Activated T-helper 17 cell treated with anti-CD3 and anti-CD28 coated beads, Interleukin-2, amount 50 U/mL, for 72 hours (primary cell): Measurements from ENCODE around the gene MGA. TPM values are rescaled to one million over a fixed set of nuclear protein-coding genes. Genes with fewer than 3 reads are reported as not detected.

Experiments
- ATAC-seq: fragments of 150-1000 bp; cut with Tn5 transposase; replicated peaks from 2 replicates; pipeline ENCODE4 v1.10.0; 2021; ENCODE audit warnings: mild to moderate bottlenecking, moderate library complexity
- H3K27ac Mint-ChIP-seq: one replicate; pipeline ENCODE4 v1.8.0; 2022; ENCODE audit warnings: mixed read lengths
- H3K27me3 Mint-ChIP-seq: one replicate; pipeline ENCODE4 v1.8.0; 2022; ENCODE audit warnings: mixed read lengths
- H3K36me3 Mint-ChIP-seq: one replicate; pipeline ENCODE4 v1.8.0; 2022; ENCODE audit warnings: low read depth, mild to moderate bottlenecking, mixed read lengths
- H3K4me1 Mint-ChIP-seq: one replicate; pipeline ENCODE4 v1.8.0; 2022; ENCODE audit warnings: mixed read lengths
- H3K4me3 Mint-ChIP-seq: one replicate; pipeline ENCODE4 v1.8.0; 2022; ENCODE audit warnings: mild to moderate bottlenecking, mixed read lengths
- H3K9me3 Mint-ChIP-seq: one replicate; pipeline ENCODE4 v1.8.0; 2022; ENCODE audit warnings: mixed read lengths
- total RNA-seq, 2 donors: library from RNA; stranded (reverse); gene quantifications; one replicate each; pipeline ENCODE4 v1.2.3, GENCODE V29; 2022

The MGA gene
- total RNA-seq, result 10 to 100 TPM; 36.4 to 36.6 TPM

GRCh38 chr15:41660235-41661077, at the start of gene MGA:
MGA (plus strand) TSS chr15:41660405.
- Mint-ChIP-seq H3K27ac (peak within 1 kb of the TSS; percentile 97), H3K27me3 (no peaks in the 10 kb centered on the region), H3K9me3 (peaks cover 8% of the 10 kb centered on the region), H3K4me1 (peaks cover 15% of the 10 kb centered on the region), H3K36me3 (peaks cover 20% of the 10 kb centered on the region), H3K4me3 (peak within 1 kb of the TSS; percentile 99)
- ATAC-seq, result peak; percentile 90

GRCh38 chr15:41620536-41621199, 39.5 kb upstream of the MGA start:
- Mint-ChIP-seq H3K4me1 (no peaks in the 10 kb centered on the region), H3K27ac (peak overlapping the region; percentile 53), H3K27me3 (no peaks in the 10 kb centered on the region), H3K36me3 (peaks cover 12% of the 10 kb centered on the region), H3K4me3 (peak overlapping the region; percentile 76), H3K9me3 (peaks cover 4% of the 10 kb centered on the region)
- ATAC-seq, result no peak

GRCh38 chr15:41621200-41622193, 38.7 kb upstream of the MGA start:
- ATAC-seq, result peak; percentile 89
- Mint-ChIP-seq H3K9me3 (peaks cover 4% of the 10 kb centered on the region), H3K36me3 (peaks cover 12% of the 10 kb centered on the region), H3K4me1 (no peaks in the 10 kb centered on the region), H3K27me3 (no peaks in the 10 kb centered on the region), H3K4me3 (peak overlapping the region; percentile 76), H3K27ac (peak overlapping the region; percentile 53)

- no peak overlapping the region for H3K27ac Mint-ChIP-seq
Observed at GRCh38 chr15:41622901-41623300, 37.3 kb upstream of the MGA start.

GRCh38 chr15:41627203-41627602, 33.0 kb upstream of the MGA start:
- H3K36me3 Mint-ChIP-seq, result no peaks in the 10 kb centered on the region
- no peak for ATAC-seq
- no peak overlapping the region for H3K27ac Mint-ChIP-seq
- no peak overlapping the region for H3K4me3 Mint-ChIP-seq
- H3K4me1 Mint-ChIP-seq, result no peaks in the 10 kb centered on the region
- no peaks in the 10 kb centered on the region for H3K27me3 Mint-ChIP-seq
- no peaks in the 10 kb centered on the region for H3K9me3 Mint-ChIP-seq

More at GRCh38 chr15:41622901-41623300, 37.3 kb upstream of the MGA start:
- Mint-ChIP-seq H3K36me3 (peaks cover 12% of the 10 kb centered on the region), H3K4me3 (peak overlapping the region; percentile 76), H3K27me3 (no peaks in the 10 kb centered on the region), H3K4me1 (no peaks in the 10 kb centered on the region), H3K9me3 (peaks cover 4% of the 10 kb centered on the region)
- ATAC-seq, result no peak

- H3K9me3 Mint-ChIP-seq, result no peaks in the 10 kb centered on the region
- H3K27ac Mint-ChIP-seq, result no peak overlapping the region
- ATAC-seq, result no peak
- peaks cover 8% of the 10 kb centered on the region for H3K4me1 Mint-ChIP-seq
- no peak overlapping the region for H3K4me3 Mint-ChIP-seq
- H3K27me3 Mint-ChIP-seq, result no peaks in the 10 kb centered on the region
- H3K36me3 Mint-ChIP-seq, result no peaks in the 10 kb centered on the region
Observed at GRCh38 chr15:41629463-41629862, 30.7 kb upstream of the MGA start.

GRCh38 chr15:41629883-41630282, 30.3 kb upstream of the MGA start:
- Mint-ChIP-seq H3K27ac (no peak overlapping the region), H3K9me3 (no peaks in the 10 kb centered on the region), H3K36me3 (no peaks in the 10 kb centered on the region), H3K4me3 (no peak overlapping the region), H3K4me1 (peaks cover 12% of the 10 kb centered on the region), H3K27me3 (no peaks in the 10 kb centered on the region)
- ATAC-seq, result no peak

- no peaks in the 10 kb centered on the region for H3K27me3 Mint-ChIP-seq
- no peak for ATAC-seq
- no peak overlapping the region for H3K27ac Mint-ChIP-seq
- H3K9me3 Mint-ChIP-seq, result no peaks in the 10 kb centered on the region
- no peaks in the 10 kb centered on the region for H3K36me3 Mint-ChIP-seq
- peaks cover 12% of the 10 kb centered on the region for H3K4me1 Mint-ChIP-seq
- H3K4me3 Mint-ChIP-seq, result no peak overlapping the region
Observed at GRCh38 chr15:41630616-41631217, 29.5 kb upstream of the MGA start.

- no peaks in the 10 kb centered on the region for H3K36me3 Mint-ChIP-seq
- H3K4me3 Mint-ChIP-seq, result no peak overlapping the region
- H3K4me1 Mint-ChIP-seq, result peaks cover 12% of the 10 kb centered on the region
- no peaks in the 10 kb centered on the region for H3K27me3 Mint-ChIP-seq
- H3K9me3 Mint-ChIP-seq, result no peaks in the 10 kb centered on the region
- ATAC-seq, result no peak
- H3K27ac Mint-ChIP-seq, result no peak overlapping the region
Observed at GRCh38 chr15:41631880-41632470, 28.2 kb upstream of the MGA start.

GRCh38 chr15:41633609-41634008, 26.6 kb upstream of the MGA start:
- no peaks in the 10 kb centered on the region for H3K9me3 Mint-ChIP-seq
- peak overlapping the region; percentile 39 for H3K27ac Mint-ChIP-seq
- H3K4me3 Mint-ChIP-seq, result peak overlapping the region; percentile 10
- no peaks in the 10 kb centered on the region for H3K36me3 Mint-ChIP-seq
- H3K27me3 Mint-ChIP-seq, result no peaks in the 10 kb centered on the region
- H3K4me1 Mint-ChIP-seq, result peaks cover 12% of the 10 kb centered on the region
- ATAC-seq, result no peak

- Mint-ChIP-seq H3K27me3 (no peaks in the 10 kb centered on the region), H3K4me3 (peak overlapping the region; percentile 10), H3K36me3 (no peaks in the 10 kb centered on the region), H3K4me1 (peaks cover 14% of the 10 kb centered on the region), H3K9me3 (no peaks in the 10 kb centered on the region), H3K27ac (peak overlapping the region; percentile 39)
- ATAC-seq, result peak; percentile 50
Observed at GRCh38 chr15:41634072-41634626, 26.1 kb upstream of the MGA start.

GRCh38 chr15:41637086-41637485, 23.1 kb upstream of the MGA start:
- ATAC-seq, result no peak
- H3K27ac Mint-ChIP-seq, result no peak overlapping the region
- no peaks in the 10 kb centered on the region for H3K27me3 Mint-ChIP-seq
- H3K36me3 Mint-ChIP-seq, result no peaks in the 10 kb centered on the region
- no peak overlapping the region for H3K4me3 Mint-ChIP-seq
- peaks cover 16% of the 10 kb centered on the region for H3K4me1 Mint-ChIP-seq
- H3K9me3 Mint-ChIP-seq, result no peaks in the 10 kb centered on the region

- Mint-ChIP-seq H3K4me1 (peaks cover 4% of the 10 kb centered on the region), H3K9me3 (no peaks in the 10 kb centered on the region), H3K4me3 (no peak overlapping the region), H3K27me3 (no peaks in the 10 kb centered on the region), H3K36me3 (no peaks in the 10 kb centered on the region), H3K27ac (no peak overlapping the region)
- ATAC-seq, result no peak
Observed at GRCh38 chr15:41640985-41641384, 19.2 kb upstream of the MGA start.
